ENCODE measurements around the gene CRTC3. TPM values are rescaled to one million over a fixed set of nuclear protein-coding genes. Genes with fewer than 3 reads are reported as not detected.

Gene CRTC3
- total and polyA plus RNA-seq, 2 donors (not counting 1 experiment from before 2014, with no cell fraction given) = 18.3 to 23.4 TPM

GRCh38 chr15:90645873-90646575 lies 116.3 kb downstream of the CRTC3 start:
- no peak for DNase-seq (ENCODE audit: low read depth in 2 of 2)

GRCh38 chr15:90646662-90647305 lies 117.1 kb downstream of the CRTC3 start:
- no peak for DNase-seq (ENCODE audit: low read depth in 2 of 2)
- Histone ChIP-seq H3K79me2 (ENCODE audit: control insufficient read depth, insufficient read depth, low read length) (no peaks in the 10 kb centered on the region), H3K4me1 (ENCODE audit: control insufficient read depth, extremely low read depth, insufficient read depth, low read length) (peaks cover 6% of the 10 kb centered on the region), H3K4me3 (replicated peaks in 1 of 4; ENCODE audit: control extremely low read depth in 1 of 4, insufficient read depth in 1 of 4, low read depth in 3 of 4, low read length in 4 of 4) (no peak overlapping the region), H3K27me3 (ENCODE audit: control insufficient read depth, insufficient read depth, low read length) (no peaks in the 10 kb centered on the region), H3K36me3 (ENCODE audit: control insufficient read depth, insufficient read depth, low read length) (peaks cover 11% of the 10 kb centered on the region), H3K27ac (ENCODE audit: insufficient read depth, low read length) (no peak overlapping the region), H3K9me3 (ENCODE audit: control insufficient read depth, insufficient read depth, low read depth, low read length) (no peaks in the 10 kb centered on the region), H3K4me2 (ENCODE audit: extremely low read depth, insufficient read depth, low read length) (no peak overlapping the region), H3K9ac (ENCODE audit: insufficient read depth, low read length) (no peak overlapping the region), H2AFZ (ENCODE audit: low read length) (no peak overlapping the region), H4K20me1 (ENCODE audit: control insufficient read depth, extremely low read depth, insufficient read depth, low read length) (no peaks in the 10 kb centered on the region)
- TF ChIP-seq EZH2 (IDR thresholded peaks at IDR 0.05; ENCODE audit: low read length, missing control alignments) = no peak
- TF ChIP-seq, protein P1, sequence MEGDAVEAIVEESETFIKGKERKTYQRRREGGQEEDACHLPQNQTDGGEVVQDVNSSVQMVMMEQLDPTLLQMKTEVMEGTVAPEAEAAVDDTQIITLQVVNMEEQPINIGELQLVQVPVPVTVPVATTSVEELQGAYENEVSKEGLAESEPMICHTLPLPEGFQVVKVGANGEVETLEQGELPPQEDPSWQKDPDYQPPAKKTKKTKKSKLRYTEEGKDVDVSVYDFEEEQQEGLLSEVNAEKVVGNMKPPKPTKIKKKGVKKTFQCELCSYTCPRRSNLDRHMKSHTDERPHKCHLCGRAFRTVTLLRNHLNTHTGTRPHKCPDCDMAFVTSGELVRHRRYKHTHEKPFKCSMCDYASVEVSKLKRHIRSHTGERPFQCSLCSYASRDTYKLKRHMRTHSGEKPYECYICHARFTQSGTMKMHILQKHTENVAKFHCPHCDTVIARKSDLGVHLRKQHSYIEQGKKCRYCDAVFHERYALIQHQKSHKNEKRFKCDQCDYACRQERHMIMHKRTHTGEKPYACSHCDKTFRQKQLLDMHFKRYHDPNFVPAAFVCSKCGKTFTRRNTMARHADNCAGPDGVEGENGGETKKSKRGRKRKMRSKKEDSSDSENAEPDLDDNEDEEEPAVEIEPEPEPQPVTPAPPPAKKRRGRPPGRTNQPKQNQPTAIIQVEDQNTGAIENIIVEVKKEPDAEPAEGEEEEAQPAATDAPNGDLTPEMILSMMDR (conservative IDR thresholded peaks at IDR 0.05 in 1 of 2, IDR thresholded peaks at IDR 0.05 in 1 of 2; ENCODE audit: low read depth in 1 of 2, low read length in 2 of 2) = no peak

More at GRCh38 chr15:90645873-90646575, 116.3 kb downstream of the CRTC3 start:
- no peak overlapping the region for H2AFZ ChIP-seq (ENCODE audit: low read length)
- no peak overlapping the region for H3K4me3 ChIP-seq (replicated peaks in 1 of 4; ENCODE audit: control extremely low read depth in 1 of 4, insufficient read depth in 1 of 4, low read depth in 3 of 4, low read length in 4 of 4)
- no peaks in the 10 kb centered on the region for H3K79me2 ChIP-seq (ENCODE audit: control insufficient read depth, insufficient read depth, low read length)
- peaks cover 12% of the 10 kb centered on the region for H3K36me3 ChIP-seq (ENCODE audit: control insufficient read depth, insufficient read depth, low read length)
- H3K9me3 ChIP-seq (ENCODE audit: control insufficient read depth, insufficient read depth, low read depth, low read length) = no peaks in the 10 kb centered on the region
- no peak overlapping the region for H3K4me2 ChIP-seq (ENCODE audit: extremely low read depth, insufficient read depth, low read length)
- no peak overlapping the region for H3K9ac ChIP-seq (ENCODE audit: insufficient read depth, low read length)
- TF ChIP-seq, protein P1 (conservative IDR thresholded peaks at IDR 0.05 in 1 of 2, IDR thresholded peaks at IDR 0.05 in 1 of 2; ENCODE audit: low read depth in 1 of 2, low read length in 2 of 2) = no peak
- TF ChIP-seq EZH2 (IDR thresholded peaks at IDR 0.05; ENCODE audit: low read length, missing control alignments) = no peak
- H3K4me1 ChIP-seq (ENCODE audit: control insufficient read depth, extremely low read depth, insufficient read depth, low read length) = peaks cover 6% of the 10 kb centered on the region
- no peaks in the 10 kb centered on the region for H4K20me1 ChIP-seq (ENCODE audit: control insufficient read depth, extremely low read depth, insufficient read depth, low read length)
- H3K27me3 ChIP-seq (ENCODE audit: control insufficient read depth, insufficient read depth, low read length) = no peaks in the 10 kb centered on the region
- H3K27ac ChIP-seq (ENCODE audit: insufficient read depth, low read length) = no peak overlapping the region

GRCh38 chr15:90647326-90647725 lies 117.6 kb downstream of the CRTC3 start:
- Histone ChIP-seq H3K4me1 (ENCODE audit: control insufficient read depth, extremely low read depth, insufficient read depth, low read length) (peaks cover 6% of the 10 kb centered on the region), H2AFZ (ENCODE audit: low read length) (no peak overlapping the region), H4K20me1 (ENCODE audit: control insufficient read depth, extremely low read depth, insufficient read depth, low read length) (no peaks in the 10 kb centered on the region), H3K4me3 (replicated peaks in 1 of 4; ENCODE audit: control extremely low read depth in 1 of 4, insufficient read depth in 1 of 4, low read depth in 3 of 4, low read length in 4 of 4) (no peak overlapping the region), H3K4me2 (ENCODE audit: extremely low read depth, insufficient read depth, low read length) (no peak overlapping the region), H3K9me3 (ENCODE audit: control insufficient read depth, insufficient read depth, low read depth, low read length) (no peaks in the 10 kb centered on the region), H3K27me3 (ENCODE audit: control insufficient read depth, insufficient read depth, low read length) (no peaks in the 10 kb centered on the region), H3K9ac (ENCODE audit: insufficient read depth, low read length) (no peak overlapping the region), H3K36me3 (ENCODE audit: control insufficient read depth, insufficient read depth, low read length) (peaks cover 7% of the 10 kb centered on the region), H3K79me2 (ENCODE audit: control insufficient read depth, insufficient read depth, low read length) (no peaks in the 10 kb centered on the region), H3K27ac (ENCODE audit: insufficient read depth, low read length) (no peak overlapping the region)
- DNase-seq (ENCODE audit: low read depth in 2 of 2) = no peak
- TF ChIP-seq, protein P1 (conservative IDR thresholded peaks at IDR 0.05 in 1 of 2, IDR thresholded peaks at IDR 0.05 in 1 of 2; ENCODE audit: low read depth in 1 of 2, low read length in 2 of 2) = no peak
- no peak for TF ChIP-seq EZH2 (IDR thresholded peaks at IDR 0.05; ENCODE audit: low read length, missing control alignments)

Data from fibroblast of lung (primary cell).